ENCODE measurements around the gene NME4.

NME4 gene

DNA sequence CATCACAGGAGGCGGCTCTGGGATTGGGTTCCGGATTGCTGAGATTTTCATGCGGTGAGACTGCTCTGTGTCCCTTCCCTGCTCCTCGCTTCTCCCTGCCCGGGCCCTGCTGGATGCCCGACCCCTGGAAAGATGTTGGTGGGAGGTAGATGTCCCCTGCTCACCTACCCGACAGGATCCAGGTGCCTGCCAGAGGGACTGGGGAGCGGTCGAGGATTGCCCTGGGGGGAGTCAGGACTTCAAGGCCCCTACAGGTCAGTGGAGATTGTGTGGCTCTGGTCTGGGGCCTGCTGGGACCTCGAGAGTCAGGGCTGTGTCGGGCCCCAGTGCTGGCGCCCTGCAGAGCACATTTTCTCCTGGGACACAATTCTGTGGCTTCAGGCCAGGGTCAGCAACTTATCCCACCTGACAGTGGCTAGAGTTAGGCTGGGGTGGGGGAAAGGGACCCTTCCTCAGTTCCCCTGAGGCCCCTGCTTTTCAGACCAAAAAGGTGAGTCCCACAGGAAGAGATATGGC lies 8.0 kb downstream of the NME4 start:
- Histone ChIP-seq H3K14ac (ENCODE audit: low read length) (no peak overlapping the region), H3K79me1 (ENCODE audit: low read length) (peaks cover 6% of the 10 kb centered on the region), H3K79me2 (ENCODE audit: control insufficient read depth, insufficient read depth, low read length, poor library complexity) (peaks cover 4% of the 10 kb centered on the region), H3K18ac (ENCODE audit: low read length) (no peak overlapping the region), H2BK120ac (ENCODE audit: insufficient read depth, low read length, poor library complexity) (no peak overlapping the region), H3K36me3 (ENCODE audit: control insufficient read depth in 1 of 2, insufficient read depth in 2 of 2, low read length in 2 of 2) (peaks cover 10 to 11% of the 10 kb centered on the region in 2 experiments), H3K4me1 (ENCODE audit: control insufficient read depth in 1 of 2, insufficient read depth in 2 of 2, low read length in 2 of 2) (peaks cover 8 to 15% of the 10 kb centered on the region in 2 experiments), H2AFZ (ENCODE audit: insufficient read depth, low read length, poor library complexity) (no peak overlapping the region), H3K4me3 (ENCODE audit: low read depth, low read length) (no peak overlapping the region), H3K27me3 (ENCODE audit: insufficient read depth, low read length) (no peaks in the 10 kb centered on the region), H4K91ac (ENCODE audit: low read depth, low read length) (no peak overlapping the region), H3K23ac (ENCODE audit: low read length) (no peak overlapping the region), H3K27ac (ENCODE audit: low read depth, low read length) (peak overlapping the region; percentile 24), H2BK5ac (ENCODE audit: low read depth, low read length, poor library complexity) (no peak overlapping the region), H2AK5ac (ENCODE audit: low read length) (no peak overlapping the region), H4K12ac (ENCODE audit: low read depth, low read length) (no peak overlapping the region), H3K9ac (ENCODE audit: low read length) (no peak overlapping the region), H4K8ac (ENCODE audit: low read depth, low read length) (no peak overlapping the region), H3K4ac (ENCODE audit: low read depth, low read length) (no peak overlapping the region), H3K4me2 (ENCODE audit: low read length) (no peak overlapping the region), H2BK12ac (ENCODE audit: low read length) (no peak overlapping the region), H3K9me3 (ENCODE audit: insufficient read depth, low read depth, low read length) (no peaks in the 10 kb centered on the region)
- DNase-seq: peak in 1 of 2 donors; percentile 70
- WGBS (ENCODE audit: extremely low coverage, insufficient coverage, insufficient read length): no CpG with 5 or more reads among the region's 12 CpGs

GRCh38 chr16:405548-406506 lies 8.8 kb downstream of the NME4 start:
- H3K36me3 ChIP-seq (ENCODE audit: control insufficient read depth in 1 of 2, insufficient read depth in 2 of 2, low read length in 2 of 2): peaks cover 8 to 10% of the 10 kb centered on the region in 2 experiments
- no peak overlapping the region for H2BK12ac ChIP-seq (ENCODE audit: low read length)
- H3K27me3 ChIP-seq (ENCODE audit: insufficient read depth, low read length): no peaks in the 10 kb centered on the region
- H3K23ac ChIP-seq (ENCODE audit: low read length): no peak overlapping the region
- no peak overlapping the region for H3K4ac ChIP-seq (ENCODE audit: low read depth, low read length)
- peaks cover 6% of the 10 kb centered on the region for H3K79me1 ChIP-seq (ENCODE audit: low read length)
- no peak overlapping the region for H4K12ac ChIP-seq (ENCODE audit: low read depth, low read length)
- H2AFZ ChIP-seq (ENCODE audit: insufficient read depth, low read length, poor library complexity): no peak overlapping the region
- no peaks in the 10 kb centered on the region for H3K9me3 ChIP-seq (ENCODE audit: insufficient read depth, low read depth, low read length)
- no peak overlapping the region for H3K18ac ChIP-seq (ENCODE audit: low read length)
- peaks cover 5 to 11% of the 10 kb centered on the region in 2 experiments for H3K4me1 ChIP-seq (ENCODE audit: control insufficient read depth in 1 of 2, insufficient read depth in 2 of 2, low read length in 2 of 2)
- no peak overlapping the region for H3K4me2 ChIP-seq (ENCODE audit: low read length)
- peak in 1 of 2 donors; percentile 82 for DNase-seq
- no peak overlapping the region for H2BK5ac ChIP-seq (ENCODE audit: low read depth, low read length, poor library complexity)
- H3K9ac ChIP-seq (ENCODE audit: low read length): no peak overlapping the region
- WGBS (ENCODE audit: extremely low coverage, insufficient coverage, insufficient read length): no CpG with 5 or more reads among the region's 27 CpGs
- H3K14ac ChIP-seq (ENCODE audit: low read length): no peak overlapping the region
- peaks cover 4% of the 10 kb centered on the region for H3K79me2 ChIP-seq (ENCODE audit: control insufficient read depth, insufficient read depth, low read length, poor library complexity)
- no peak overlapping the region for H4K8ac ChIP-seq (ENCODE audit: low read depth, low read length)
- H4K91ac ChIP-seq (ENCODE audit: low read depth, low read length): no peak overlapping the region
- H3K4me3 ChIP-seq (ENCODE audit: low read depth, low read length): no peak overlapping the region
- no peak overlapping the region for H3K27ac ChIP-seq (ENCODE audit: low read depth, low read length)
- no peak overlapping the region for H2BK120ac ChIP-seq (ENCODE audit: insufficient read depth, low read length, poor library complexity)
- no peak overlapping the region for H2AK5ac ChIP-seq (ENCODE audit: low read length)

GRCh38 chr16:407253-407652 lies 10.3 kb downstream of the NME4 start:
- H3K36me3 ChIP-seq (ENCODE audit: control insufficient read depth in 1 of 2, insufficient read depth in 2 of 2, low read length in 2 of 2): peaks cover 15 to 20% of the 10 kb centered on the region in 2 experiments
- no peak overlapping the region for H4K91ac ChIP-seq (ENCODE audit: low read depth, low read length)
- WGBS (ENCODE audit: extremely low coverage, insufficient coverage, insufficient read length): no CpG with 5 or more reads among the region's 16 CpGs
- no peak overlapping the region for H3K4me2 ChIP-seq (ENCODE audit: low read length)
- no peak overlapping the region for H2BK5ac ChIP-seq (ENCODE audit: low read depth, low read length, poor library complexity)
- peaks cover 4 to 11% of the 10 kb centered on the region in 2 experiments for H3K4me1 ChIP-seq (ENCODE audit: control insufficient read depth in 1 of 2, insufficient read depth in 2 of 2, low read length in 2 of 2)
- no peak overlapping the region for H3K4me3 ChIP-seq (ENCODE audit: low read depth, low read length)
- no peak overlapping the region for H3K9ac ChIP-seq (ENCODE audit: low read length)
- no peak overlapping the region for H2BK120ac ChIP-seq (ENCODE audit: insufficient read depth, low read length, poor library complexity)
- no peak overlapping the region for H2AFZ ChIP-seq (ENCODE audit: insufficient read depth, low read length, poor library complexity)
- H3K27me3 ChIP-seq (ENCODE audit: insufficient read depth, low read length): no peaks in the 10 kb centered on the region
- no peak overlapping the region for H3K23ac ChIP-seq (ENCODE audit: low read length)
- H2AK5ac ChIP-seq (ENCODE audit: low read length): no peak overlapping the region
- no peak overlapping the region for H3K14ac ChIP-seq (ENCODE audit: low read length)
- H3K79me1 ChIP-seq (ENCODE audit: low read length): no peaks in the 10 kb centered on the region
- no peak overlapping the region for H4K12ac ChIP-seq (ENCODE audit: low read depth, low read length)
- no peak overlapping the region for H2BK12ac ChIP-seq (ENCODE audit: low read length)
- no peak for DNase-seq
- no peak overlapping the region for H3K18ac ChIP-seq (ENCODE audit: low read length)
- no peaks in the 10 kb centered on the region for H3K9me3 ChIP-seq (ENCODE audit: insufficient read depth, low read depth, low read length)
- no peak overlapping the region for H3K4ac ChIP-seq (ENCODE audit: low read depth, low read length)
- no peak overlapping the region for H4K8ac ChIP-seq (ENCODE audit: low read depth, low read length)
- no peaks in the 10 kb centered on the region for H3K79me2 ChIP-seq (ENCODE audit: control insufficient read depth, insufficient read depth, low read length, poor library complexity)
- no peak overlapping the region for H3K27ac ChIP-seq (ENCODE audit: low read depth, low read length)

GRCh38 chr16:410516-411178 lies 13.6 kb downstream of the NME4 start:
- no peak overlapping the region for H2BK5ac ChIP-seq (ENCODE audit: low read depth, low read length, poor library complexity)
- no peaks in the 10 kb centered on the region for H3K27me3 ChIP-seq (ENCODE audit: insufficient read depth, low read length)
- no peak overlapping the region for H3K4me3 ChIP-seq (ENCODE audit: low read depth, low read length)
- WGBS (ENCODE audit: extremely low coverage, insufficient coverage, insufficient read length): no CpG with 5 or more reads among the region's 36 CpGs
- H3K18ac ChIP-seq (ENCODE audit: low read length): no peak overlapping the region
- no peak overlapping the region for H3K27ac ChIP-seq (ENCODE audit: low read depth, low read length)
- peaks cover 5 to 9% of the 10 kb centered on the region in 2 experiments for H3K4me1 ChIP-seq (ENCODE audit: control insufficient read depth in 1 of 2, insufficient read depth in 2 of 2, low read length in 2 of 2)
- H2BK120ac ChIP-seq (ENCODE audit: insufficient read depth, low read length, poor library complexity): no peak overlapping the region
- H3K9me3 ChIP-seq (ENCODE audit: insufficient read depth, low read depth, low read length): no peaks in the 10 kb centered on the region
- H3K4me2 ChIP-seq (ENCODE audit: low read length): no peak overlapping the region
- H4K91ac ChIP-seq (ENCODE audit: low read depth, low read length): no peak overlapping the region
- no peak overlapping the region for H2BK12ac ChIP-seq (ENCODE audit: low read length)
- no peak overlapping the region for H3K14ac ChIP-seq (ENCODE audit: low read length)
- H3K79me1 ChIP-seq (ENCODE audit: low read length): peaks cover 2% of the 10 kb centered on the region
- H3K36me3 ChIP-seq (ENCODE audit: control insufficient read depth in 1 of 2, insufficient read depth in 2 of 2, low read length in 2 of 2): peaks cover 15 to 20% of the 10 kb centered on the region in 2 experiments
- no peak overlapping the region for H3K23ac ChIP-seq (ENCODE audit: low read length)
- H4K8ac ChIP-seq (ENCODE audit: low read depth, low read length): no peak overlapping the region
- no peaks in the 10 kb centered on the region for H3K79me2 ChIP-seq (ENCODE audit: control insufficient read depth, insufficient read depth, low read length, poor library complexity)
- H3K4ac ChIP-seq (ENCODE audit: low read depth, low read length): no peak overlapping the region
- H2AK5ac ChIP-seq (ENCODE audit: low read length): no peak overlapping the region
- DNase-seq: no peak
- no peak overlapping the region for H4K12ac ChIP-seq (ENCODE audit: low read depth, low read length)
- no peak overlapping the region for H3K9ac ChIP-seq (ENCODE audit: low read length)
- H2AFZ ChIP-seq (ENCODE audit: insufficient read depth, low read length, poor library complexity): no peak overlapping the region
